ENCODE data around the gene CACNG3.
"Not testable (repeated sequence)": the region's sequence is repeated elsewhere in the genome, so short reads cannot be mapped to it uniquely, and the experiment has no call there.

CACNG3 gene

DNA sequence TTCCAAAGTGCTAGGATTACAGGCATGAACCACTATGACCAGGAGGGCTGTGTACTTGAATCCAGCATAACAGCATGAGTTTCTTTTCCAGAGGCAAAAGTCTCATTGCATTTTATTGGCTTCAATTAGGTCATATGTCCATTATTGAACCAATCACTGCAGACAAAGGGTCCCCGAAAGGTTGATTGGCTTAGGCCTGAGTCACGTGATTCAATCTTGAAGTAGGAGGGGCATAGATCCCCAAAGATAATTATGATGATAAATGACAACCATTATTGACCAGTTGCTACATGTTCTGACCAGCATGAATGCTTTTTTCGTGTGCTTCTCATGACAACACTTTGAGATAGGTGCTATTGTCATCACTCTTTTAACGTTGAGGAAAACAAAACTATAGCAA is 25.3 kb downstream of the CACNG3 start:
- DNase-seq, result no peak

DNA sequence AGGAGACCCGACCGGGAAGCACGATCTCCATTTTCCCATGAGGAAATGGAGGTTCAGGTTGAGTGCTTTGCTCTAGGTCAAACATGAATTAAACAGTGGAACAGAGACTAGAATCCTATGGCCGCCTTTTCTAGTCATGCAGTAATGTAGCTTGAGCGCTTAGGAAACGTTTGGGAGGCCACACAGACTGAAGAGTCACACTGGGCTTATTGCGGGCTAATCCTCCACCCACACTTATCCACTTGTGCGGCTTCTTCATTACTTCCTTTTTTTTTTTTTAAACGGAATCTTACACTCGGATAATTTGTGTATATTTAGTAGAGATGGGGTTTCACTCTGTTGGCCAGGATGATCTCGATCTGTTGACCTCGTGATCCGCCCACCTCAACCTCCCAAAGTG is 26.0 kb downstream of the CACNG3 start:
- no peak for DNase-seq

DNA sequence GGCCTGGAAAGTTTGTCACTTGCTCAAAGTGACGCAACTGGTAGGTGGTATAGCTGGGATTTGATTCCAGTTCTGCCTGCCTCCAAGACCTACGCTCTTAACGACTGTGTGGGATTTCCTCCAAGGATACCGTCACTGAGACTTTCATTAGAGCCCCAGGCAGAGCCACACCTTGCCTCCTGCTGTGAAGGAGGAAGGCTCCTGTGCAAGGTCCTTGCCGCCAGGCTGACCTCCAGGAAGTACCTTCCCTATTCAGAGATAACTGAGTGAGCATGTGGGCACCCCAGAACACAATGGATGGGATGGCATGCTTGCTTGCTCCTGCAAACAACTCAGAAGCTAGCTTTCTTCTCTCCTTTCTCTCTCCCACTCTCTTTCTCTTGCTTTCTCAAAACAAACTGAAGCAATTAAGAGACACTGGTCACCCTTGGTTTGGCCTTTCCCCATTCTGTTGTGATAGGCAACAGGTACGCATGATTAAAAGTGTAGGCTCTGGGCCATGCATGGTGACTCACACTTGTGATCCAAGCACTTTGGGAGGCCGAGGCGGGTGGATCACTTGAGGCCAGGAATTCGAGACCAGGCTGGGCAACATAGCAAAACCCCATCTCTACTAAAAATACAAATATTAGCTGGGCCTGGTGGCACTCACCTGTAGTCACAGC is 30.7 kb downstream of the CACNG3 start:
- no peak for DNase-seq

DNA sequence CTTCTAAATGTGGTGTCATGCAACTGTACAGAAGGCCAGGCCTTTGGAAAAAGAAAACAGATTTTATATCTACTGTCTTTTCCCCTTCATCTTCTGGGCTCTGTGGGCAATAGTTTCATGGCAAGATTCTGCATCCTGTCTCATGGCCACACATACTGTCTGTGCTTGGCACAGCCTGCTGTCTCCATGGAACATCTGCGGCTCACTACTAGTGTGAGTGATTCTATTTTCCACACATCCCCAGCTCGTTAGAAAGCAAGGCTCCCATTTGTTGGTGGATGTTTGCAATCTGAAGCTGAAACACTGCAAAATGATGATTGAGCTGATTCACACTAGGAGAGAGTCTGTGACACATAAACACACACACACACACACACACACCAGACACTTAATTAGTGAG is 32.4 kb downstream of the CACNG3 start:
- DNase-seq, result no peak

DNA sequence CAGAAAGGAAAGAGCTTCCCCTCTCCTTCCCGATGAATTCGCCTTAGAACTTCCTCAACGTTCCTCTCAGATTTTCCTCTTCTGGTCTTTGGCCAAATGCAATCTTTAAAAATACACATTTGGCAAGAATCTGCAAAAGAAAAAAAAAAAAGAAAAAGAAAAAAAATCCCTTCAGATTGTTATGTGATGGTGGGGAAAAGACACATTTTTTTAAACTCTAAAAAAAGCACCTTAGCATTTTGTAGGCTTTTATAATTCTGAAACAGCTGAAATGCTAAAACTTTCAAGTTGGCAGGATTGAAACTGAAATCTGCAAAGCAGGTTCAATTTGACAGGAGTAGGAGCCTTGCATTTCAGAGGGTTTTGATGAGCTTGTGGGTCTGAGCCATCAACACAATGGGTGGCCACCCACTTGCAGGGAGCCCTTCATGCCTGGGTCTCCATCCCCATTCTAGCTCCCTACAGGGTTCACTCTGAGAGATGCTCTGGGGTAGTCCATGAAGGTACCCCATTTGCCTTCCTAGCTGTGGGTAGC is 33.1 kb downstream of the CACNG3 start:
- DNase-seq, result no peak

DNA sequence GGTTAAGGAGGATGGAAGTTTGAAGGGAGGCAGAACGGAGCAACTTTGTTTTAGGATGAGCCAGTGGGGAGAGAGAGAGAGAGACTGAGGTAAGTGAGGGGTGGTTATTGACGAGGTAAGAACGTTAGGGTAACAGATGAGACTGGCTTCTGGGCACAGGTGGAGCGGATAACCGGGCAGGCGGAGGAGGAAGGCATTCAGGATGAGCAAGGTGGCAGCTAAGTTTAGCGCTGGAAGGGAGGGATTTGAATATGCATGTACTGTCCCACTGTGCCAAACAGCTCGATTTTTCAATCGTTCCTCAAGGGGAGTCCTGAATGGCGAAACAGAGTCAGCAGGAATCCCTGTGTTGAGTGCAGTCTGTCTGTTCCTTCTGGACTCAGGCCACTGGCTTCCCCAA is 35.8 kb downstream of the CACNG3 start:
- no peak for DNase-seq

DNA sequence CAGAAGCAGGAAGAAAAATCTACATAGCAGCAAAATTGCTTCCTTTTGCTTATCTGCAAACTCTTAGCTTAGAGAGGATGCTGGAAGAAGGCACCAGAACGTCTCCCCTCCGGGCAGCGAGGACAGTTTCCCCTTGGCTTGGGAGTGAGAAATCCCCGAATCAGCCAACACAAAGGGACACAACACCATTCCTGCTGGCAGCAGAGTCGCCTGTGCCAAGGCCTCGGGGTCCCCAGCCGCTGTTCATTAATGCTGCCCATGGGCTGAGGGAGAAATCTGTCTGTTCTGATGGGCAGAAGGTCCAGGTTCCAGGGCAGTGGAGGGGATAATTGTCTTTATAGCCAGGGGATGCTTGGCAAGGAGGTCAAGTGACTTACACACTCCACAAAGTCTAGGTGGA is 38.0 kb downstream of the CACNG3 start:
- no peak for DNase-seq

DNA sequence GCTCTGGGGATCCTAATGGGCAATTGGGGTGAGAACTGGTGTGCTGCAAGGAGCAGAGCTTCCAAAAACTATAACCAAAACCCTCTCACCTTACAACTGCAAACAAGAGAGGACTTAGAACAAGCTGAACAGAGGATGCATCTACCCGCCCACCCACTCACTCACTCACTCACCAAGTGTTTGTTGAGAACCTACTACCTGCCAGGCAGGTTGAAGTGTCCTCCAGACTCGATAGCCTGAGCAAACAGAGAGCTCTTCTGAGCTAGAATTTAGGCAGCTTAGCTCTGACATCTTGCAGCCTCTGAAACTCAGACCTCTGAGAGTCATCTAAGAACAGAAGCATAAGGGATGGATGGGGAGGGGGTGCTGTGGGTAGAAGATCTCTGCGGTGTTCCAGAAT is 41.2 kb downstream of the CACNG3 start:
- DNase-seq, result no peak

DNA sequence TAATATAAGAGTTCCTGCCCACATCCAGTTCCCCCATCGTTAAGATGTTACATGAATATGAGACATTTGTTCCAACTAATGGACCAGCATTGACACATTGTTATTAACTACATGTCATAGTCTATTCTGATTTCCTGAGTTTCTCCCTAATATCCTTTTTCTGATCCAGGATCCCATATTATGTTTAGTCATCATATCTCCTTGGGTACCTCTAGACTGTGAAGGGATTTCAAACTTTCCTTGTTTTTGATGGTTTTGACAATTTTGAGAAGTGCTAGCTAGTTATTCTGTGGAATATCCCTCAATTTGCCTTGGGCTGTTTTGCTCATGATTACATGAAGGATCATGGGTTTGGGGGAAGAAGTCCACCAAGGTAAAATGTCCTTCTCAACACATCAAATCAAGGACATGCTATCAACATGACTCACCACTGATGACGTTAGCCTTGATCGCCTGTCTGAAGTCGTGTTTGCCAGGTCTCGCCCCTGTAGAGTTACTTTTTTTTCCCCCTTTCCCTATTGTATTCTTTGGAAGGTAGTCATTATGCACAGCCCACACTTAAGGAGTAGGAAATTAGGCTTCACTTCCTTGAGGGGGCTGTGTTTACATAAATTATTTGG is 42.5 kb downstream of the CACNG3 start:
- no peak for DNase-seq

DNA sequence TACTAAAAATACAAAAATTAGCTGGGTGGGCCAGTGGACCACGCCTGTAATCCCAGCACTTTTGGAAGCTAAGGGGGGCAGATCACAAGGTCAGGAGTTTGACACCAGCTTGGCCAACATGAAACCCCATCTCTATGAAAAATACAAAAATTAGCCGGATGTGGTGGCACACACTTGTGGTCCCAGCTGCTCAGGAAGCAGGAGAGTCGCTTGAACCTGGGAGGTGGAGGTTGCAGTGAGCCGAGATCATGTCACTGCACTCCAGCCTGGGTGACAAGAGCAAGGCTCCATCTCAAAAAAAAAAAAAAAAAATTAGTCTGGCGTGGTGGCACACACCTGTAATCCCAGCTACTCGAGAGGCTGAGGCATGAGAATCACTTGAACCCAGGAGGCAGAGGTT is 44.6 kb downstream of the CACNG3 start:
- not testable (repeated sequence) for DNase-seq

DNA sequence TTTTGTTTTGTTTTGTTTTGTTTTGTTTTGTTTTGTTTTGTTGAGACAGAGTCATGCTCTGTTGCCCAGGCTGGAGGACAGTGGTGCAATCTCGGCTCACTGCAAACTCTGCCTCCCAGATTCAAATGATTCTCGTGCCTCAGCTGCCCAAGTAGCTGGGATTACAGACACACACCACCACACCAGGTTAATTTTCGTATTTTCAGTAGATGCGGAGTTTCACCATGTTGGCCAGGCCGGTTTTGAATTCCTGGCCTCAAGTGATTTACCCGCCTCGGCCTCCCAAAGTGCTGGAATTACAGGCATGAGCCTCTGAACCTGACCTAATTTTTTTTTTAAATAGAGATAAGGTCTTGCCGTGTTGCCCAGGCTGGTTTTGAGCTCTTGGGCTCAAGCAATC is 46.5 kb downstream of the CACNG3 start:
- no peak for DNase-seq

DNA sequence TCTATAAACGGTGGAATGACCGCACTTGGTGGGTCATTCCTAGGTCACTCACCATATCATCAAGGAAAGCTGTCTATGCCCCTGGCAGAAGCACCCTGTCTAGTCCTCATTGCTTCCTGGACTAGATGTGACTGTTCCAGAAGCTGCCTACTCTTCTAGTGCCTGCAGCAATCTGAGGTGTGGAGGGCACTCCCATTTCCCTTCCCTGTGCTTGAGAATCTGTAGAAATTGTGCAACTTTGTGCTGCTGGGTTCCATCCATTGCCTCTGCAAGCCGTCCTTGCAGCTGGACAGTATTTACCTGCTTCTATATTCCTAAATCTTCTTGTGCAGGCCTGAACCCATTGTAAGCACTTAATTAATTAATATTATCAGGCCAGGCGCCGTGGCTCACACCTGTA is 52.1 kb downstream of the CACNG3 start:
- DNase-seq, result no peak

DNA sequence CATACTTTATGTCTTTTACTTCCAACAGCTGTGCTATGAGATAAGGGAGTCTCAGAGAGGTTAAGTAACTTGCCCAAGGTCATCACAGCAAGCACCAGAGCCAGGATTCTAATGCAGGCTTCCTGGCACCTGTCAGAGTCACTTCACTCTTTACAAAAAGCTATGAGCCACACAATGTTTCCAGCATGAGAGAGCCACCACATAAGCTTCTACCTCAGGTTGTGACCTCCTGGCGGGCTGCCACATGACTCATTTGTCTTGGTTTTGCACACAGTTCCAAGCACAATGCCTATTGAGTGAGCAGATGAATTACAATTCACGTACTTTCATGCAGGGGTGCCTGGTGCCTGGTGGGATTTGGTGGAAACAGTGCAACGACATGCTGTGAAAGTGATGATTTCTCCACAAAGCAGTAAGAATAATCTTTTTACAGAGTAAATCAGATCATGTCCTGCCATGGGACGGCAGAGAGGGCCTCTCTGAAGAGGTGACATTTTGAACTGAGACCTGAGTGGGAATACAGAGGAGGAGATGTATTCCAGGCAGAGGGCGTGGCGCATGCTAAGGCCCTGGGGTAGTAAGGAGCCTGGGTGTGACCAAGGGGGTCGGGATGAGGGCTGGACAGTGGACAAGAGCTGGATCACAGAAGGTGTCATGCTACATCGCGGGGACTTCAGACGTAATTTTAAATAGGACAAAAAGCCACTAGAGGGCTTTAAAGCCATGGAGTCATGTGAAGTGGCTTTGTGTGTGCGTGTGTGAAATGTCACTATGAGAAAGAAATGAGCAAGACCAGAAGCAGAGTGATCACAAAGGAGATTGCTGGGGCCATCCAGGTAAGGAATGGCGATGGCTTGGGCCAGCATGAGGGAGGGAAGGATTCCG is 53.4 kb downstream of the CACNG3 start:
- no peak for DNase-seq

DNA sequence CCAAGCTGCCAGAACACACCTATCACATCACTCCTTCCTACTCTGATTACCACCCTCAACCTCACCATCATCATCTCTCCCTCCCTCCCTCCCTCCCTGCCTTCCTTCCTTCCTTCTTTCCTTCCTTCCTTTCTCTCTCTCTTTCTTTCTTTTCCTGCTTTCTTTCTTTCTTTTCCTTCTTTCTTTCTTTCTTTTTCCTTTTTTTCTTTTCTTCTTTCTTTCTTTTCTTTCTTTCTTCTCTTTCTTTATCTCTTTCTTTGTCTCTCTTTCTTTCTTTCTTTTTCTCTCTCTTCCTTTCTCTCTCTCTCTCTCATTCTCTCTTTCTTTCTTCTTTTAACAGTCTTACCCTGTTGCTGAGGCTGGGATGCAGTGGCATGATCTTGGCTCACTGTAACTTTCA is 59.2 kb downstream of the CACNG3 start:
- DNase-seq, result no peak

DNA sequence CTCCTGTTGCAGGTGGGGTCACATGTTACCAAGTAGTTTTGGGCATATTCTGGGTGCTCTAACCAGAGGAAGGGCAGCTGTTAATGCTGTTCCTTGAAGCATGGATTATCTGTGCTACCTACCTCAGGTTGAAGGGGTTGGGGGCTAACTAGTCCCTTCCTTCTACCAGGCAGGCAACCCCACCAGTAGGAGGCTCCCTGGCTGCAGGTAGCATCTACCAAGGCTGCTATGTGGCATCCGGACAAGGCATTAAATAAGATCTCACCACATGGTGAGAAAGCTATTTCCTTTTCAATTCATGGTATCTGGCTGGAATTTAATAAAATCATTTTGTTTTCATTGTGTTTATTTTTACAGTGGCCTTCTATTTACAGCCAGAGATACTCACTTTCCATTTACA is 62.5 kb downstream of the CACNG3 start:
- no peak for DNase-seq

DNA sequence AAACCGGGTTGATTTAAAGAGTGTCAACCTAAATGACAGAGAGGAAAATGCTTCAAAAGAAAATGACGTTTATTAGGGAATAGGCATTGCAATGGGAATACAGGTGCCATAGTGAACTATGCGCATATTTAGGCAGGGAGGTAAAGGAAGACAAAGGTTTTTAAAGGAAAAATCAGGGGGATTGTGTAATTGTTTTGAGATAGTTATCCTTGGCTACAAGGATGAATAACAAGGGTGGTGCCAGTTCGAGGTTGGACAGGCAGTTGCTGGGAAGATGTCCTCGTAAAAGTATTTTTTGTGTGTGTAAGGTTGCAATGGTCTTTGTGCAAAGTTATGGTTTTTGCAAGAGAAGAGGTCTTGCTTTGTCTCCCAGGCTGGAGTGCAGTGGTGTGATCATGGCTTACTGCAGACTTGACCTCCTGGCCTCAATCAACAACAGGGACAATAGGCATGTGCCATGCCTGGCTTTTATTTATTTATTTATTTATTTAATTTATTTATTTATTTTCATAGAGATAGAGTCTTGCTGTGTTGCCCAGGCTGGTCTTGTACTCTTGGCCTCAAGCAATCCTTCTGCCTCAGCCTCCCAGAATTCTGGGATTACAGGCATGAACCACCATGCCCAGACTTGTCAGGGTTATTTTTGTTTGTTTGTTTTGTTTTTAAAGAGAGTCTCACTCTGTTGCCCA is 63.1 kb downstream of the CACNG3 start:
- DNase-seq, result no peak

DNA sequence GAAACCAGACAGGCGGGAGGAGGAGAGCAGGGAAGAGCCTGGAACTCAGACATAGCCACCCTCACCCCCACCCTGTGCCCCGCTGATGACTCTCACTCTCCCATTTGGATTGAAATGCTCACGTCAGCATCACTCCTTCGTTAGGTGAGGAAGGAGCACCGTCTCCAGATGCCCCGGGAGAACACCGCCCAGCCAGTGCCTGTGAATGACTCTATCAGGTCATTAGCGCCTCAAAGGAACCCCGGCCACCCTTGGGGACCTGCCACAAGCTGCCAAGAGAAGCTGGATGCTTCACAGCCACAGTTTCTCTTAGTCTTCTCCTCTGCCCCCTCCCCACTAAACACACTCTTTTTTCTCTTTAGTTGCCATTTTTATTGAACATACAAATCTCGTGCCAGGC is 66.0 kb downstream of the CACNG3 start:
- DNase-seq, result no peak

DNA sequence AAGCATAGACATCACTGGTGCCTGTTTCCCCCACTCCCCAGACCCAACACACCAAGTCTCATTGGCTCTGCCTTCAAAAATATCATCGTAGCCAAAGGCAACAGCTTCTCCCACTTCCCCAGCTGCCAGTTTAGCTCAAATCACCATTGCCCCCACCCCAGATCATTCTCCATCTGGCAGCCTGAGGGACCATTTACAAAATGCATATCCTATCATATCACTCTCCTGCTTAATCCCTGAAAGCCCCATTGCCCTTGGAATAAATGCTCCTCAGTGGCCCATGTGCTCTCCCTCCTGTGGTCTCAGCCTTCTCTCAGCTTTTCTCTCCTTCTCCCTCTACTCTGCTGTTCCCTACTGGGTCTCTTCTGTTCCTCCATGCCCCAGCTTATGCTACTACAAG is 68.3 kb downstream of the CACNG3 start:
- no peak for DNase-seq

DNA sequence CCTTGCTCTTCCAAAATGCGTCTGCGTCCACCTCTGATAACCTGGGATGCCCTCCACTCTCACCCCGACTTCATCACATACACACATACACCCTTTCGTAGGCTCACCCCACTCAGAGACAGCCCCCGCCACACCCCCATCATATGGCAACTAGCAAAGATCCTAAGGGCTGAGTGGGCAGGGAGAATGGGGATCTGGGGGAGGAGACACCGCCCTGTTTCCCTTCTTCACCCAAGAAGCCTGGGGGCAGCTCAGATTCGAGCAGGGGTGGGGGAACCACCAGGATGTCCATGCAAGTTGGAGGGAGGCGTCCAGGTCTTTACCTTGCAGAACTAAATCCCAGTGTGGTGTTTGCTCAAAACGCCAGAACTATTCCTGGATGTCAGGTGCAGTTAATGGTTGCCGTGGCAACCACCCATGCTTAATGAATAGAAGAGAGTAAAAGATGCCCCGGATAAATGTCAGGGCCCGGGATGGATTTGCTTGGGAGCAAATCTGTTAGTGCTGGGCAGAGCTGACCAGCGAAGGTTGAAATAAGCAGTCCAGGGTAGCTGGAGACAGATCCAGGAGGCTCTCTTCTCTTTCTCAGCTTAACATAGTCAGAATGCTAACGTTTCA is 72.8 kb downstream of the CACNG3 start:
- no peak for DNase-seq

DNA sequence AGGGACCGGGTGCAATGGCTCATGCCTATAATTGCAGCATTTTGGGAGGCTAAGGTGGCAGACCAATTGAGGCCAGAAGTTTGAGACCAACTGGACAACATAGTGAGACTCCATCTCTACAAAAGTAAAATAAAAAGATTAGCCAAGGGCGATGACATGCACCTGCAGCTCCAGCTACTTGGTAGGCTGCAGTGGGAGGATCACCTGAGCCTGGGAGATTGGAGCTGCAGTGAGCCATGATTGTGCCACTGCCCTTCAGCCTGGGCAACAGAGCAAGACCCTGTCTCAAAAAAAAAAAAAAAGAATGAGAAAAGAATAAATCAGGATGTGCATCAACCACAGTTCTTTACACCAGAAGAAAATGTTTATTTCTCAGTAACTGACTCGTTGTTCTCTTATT is 76.0 kb downstream of the CACNG3 start:
- DNase-seq, result no peak

DNA sequence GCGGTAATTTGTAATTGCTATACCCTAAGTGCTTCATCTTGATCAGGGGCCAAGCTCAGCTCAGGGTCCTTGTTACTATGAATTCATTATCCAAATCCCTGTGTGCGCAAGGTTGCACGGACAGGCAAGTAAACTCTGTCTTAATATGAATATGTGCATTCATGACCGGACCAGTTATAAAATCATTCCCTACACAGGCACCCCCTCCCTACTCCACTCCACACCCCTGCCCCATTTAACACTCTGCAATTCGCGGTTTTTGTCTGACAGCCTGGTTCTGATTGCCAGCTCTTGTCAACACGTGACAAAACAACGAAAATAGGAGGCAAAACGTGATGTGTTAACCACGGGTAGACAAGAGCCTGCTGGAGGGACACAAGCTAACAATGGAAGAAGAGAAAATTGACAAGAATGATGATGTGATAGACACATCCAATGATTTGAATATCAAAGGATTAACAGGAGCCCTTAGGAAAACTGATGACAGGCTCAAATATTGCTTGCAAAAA is 76.5 kb downstream of the CACNG3 start:
- no peak for DNase-seq

DNA sequence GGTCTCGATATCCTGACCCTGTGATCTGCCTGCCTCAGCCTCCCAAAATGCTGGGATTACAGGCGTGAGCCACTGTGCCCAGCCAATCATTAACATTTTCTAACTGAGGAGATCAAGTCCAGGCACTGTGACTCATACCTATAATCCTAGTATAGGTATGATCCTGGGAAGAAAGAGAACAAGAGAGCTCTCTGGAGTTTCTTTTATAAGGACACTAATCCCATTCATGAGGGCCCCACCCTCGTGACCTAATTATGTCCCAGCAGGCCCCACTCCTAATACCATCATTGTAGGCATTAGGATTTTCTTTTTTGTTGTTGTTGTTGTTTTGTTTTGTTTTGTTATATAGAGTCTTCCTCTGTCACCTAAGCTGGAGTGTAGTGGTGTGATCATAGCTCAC is 80.4 kb downstream of the CACNG3 start:
- no peak for DNase-seq

DNA sequence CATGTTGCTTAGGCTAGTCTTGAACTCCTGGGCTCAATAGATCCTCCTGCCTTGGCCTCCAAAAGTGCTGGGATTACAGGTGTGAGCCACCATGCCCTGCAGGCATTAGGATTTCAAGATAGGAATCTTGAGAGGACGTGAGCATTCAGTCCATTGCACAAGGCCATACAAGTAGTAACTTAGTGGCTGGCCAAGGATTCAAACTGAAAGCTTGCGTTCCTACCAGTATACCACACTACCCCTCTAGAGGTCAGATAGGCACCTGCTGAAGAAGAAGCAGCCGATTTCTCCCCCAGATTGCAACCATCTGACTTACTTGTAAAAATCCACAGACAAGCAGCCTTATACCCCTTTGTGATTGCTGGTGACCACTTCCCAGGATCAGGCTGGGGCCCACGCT is 80.9 kb downstream of the CACNG3 start:
- DNase-seq, result no peak

All from NCI-H2171 treated with DMSO at 0.1 percent for 48 hours (cell line).